K562 (cell line): ENCODE results near the gene CDC20B. TPM values are rescaled to one million over a fixed set of nuclear protein-coding genes. Genes with fewer than 3 reads are reported as not detected.

Experiments
- GTF3C2 ChIP-seq: IDR thresholded peaks from 3 replicates; pipeline ENCODE4 v1.6.1; 2011; ENCODE audit warnings: borderline replicate concordance, mild to moderate bottlenecking, moderate library complexity; ENCODE audit not compliant: insufficient read length; ENCODE audit errors: extremely low read depth
- RNF219 ChIP-seq: fragments of 250-450 bp; sonication (Bioruptor Pico); IDR thresholded peaks from 2 replicates; pipeline ENCODE4 v1.5.0; 2022; ENCODE audit warnings: mild to moderate bottlenecking
- SRSF3 ChIP-seq: fragments of 200-400 bp; formaldehyde crosslinking; IDR thresholded peaks from 2 replicates; pipeline ENCODE4 v1.6.1; 2016; ENCODE audit warnings: mild to moderate bottlenecking, low read length, moderate library complexity; ENCODE audit not compliant: insufficient read depth
- ZBTB40 ChIP-seq, 2 experiments: fragments of 450-650 bp in 1 of 2; sonication (generic) in 1 of 2; formaldehyde crosslinking in 1 of 2; IDR thresholded peaks; 2 replicates each; pipeline versions ENCODE4 v1.7.1 to v1.9.0; 2016 to 2022; ENCODE audit warnings: inconsistent platforms in 1 of 2, mild to moderate bottlenecking in 1 of 2, missing genetic modification reagents in 1 of 2
- polyA plus RNA-seq, 8 experiments: library from polyadenylated mRNA; depleted of rRNA in 4 of 8; stranded (reverse) in 5 of 8; unstranded in 3 of 8; fragments of >200 nt; fragmentation: Nextera tagmentation in 2 of 8; fragmentation: Illumina TruSeq in 1 of 8; extraction: Ambion mirVana in 2 of 8; extraction: Trizol in 1 of 8; gene quantifications; 2 replicates each; pipeline versions ENCODE4 v1.2.1 to v1.2.3, GENCODE V29; 2011 to 2014; ENCODE audit warnings: inconsistent platforms in 1 of 8, missing spikeins in 1 of 8
- total RNA-seq, 7 experiments: library from RNA; depleted of rRNA in 6 of 7; stranded (reverse); fragments of >200 nt in 6 of 7; fragmentation: Illumina TruSeq in 2 of 7; extraction: Trizol in 2 of 7; gene quantifications; 2 replicates each; pipeline versions ENCODE4 v1.2.1 to v1.2.3, GENCODE V29; 2011 to 2021; ENCODE audit warnings: low replicate concordance in 1 of 7

Gene CDC20B
- total and polyA plus RNA-seq, 9 of the 15 experiments (the other 6 are each of a cell fraction or from before 2014, with no cell fraction given), result 0.04 TPM; not detected in 8

- TF ChIP-seq GTF3C2, result no peak
- no peak for TF ChIP-seq ZBTB40 (IDR thresholded peaks at IDR 0.05)
- no peak for TF ChIP-seq ZBTB40 (CRISPR knock-in tag; IDR thresholded peaks at IDR 0.05)
- TF ChIP-seq RNF219 (CRISPR knock-in tag), result no peak
- no peak for TF ChIP-seq SRSF3
These were observed 106.7 kb downstream of the CDC20B start (continued) for GRCh38 chr5:55066277-55066676.
